ENCODE data around the gene STK33.

Gene STK33

GRCh38 chr11:8365216-8365941 lies 228.6 kb downstream of the STK33 start:
- TF ChIP-seq CTCF (conservative IDR thresholded peaks at IDR 0.05; ENCODE audit: low read length): no peak
- H3K4me3 ChIP-seq (ENCODE audit: low read length): no peak overlapping the region
- DNase-seq (ENCODE audit: low read depth): no peak

- peak; percentile 8 for DNase-seq (ENCODE audit: low read depth)
- no peak for TF ChIP-seq CTCF (conservative IDR thresholded peaks at IDR 0.05; ENCODE audit: low read length)
- H3K4me3 ChIP-seq (ENCODE audit: low read length): no peak overlapping the region
These were observed 230.1 kb downstream of the STK33 start for GRCh38 chr11:8363921-8364320.

DNA sequence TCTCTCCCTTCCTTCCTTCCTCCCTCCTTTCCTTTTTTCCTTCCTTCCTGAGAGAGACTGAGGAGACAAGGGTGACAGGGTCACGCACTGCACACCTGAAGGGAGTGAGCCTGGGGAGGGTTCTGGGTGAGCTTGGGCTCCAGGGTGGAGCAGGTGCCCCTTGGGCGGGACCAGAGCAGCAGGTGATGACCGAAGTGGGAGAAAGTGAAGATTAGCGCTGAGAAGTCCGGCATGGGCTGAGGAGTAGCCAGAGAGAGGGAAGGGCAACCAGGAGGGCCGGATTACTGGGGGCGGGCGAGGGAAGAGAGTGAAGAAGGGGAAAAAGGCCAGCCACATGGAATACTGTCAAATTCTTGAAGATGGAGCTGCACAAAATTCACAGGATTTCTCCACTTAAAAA lies 231.1 kb downstream of the STK33 start:
- H3K4me3 ChIP-seq (ENCODE audit: low read length): no peak overlapping the region
- DNase-seq (ENCODE audit: low read depth): no peak
- no peak for TF ChIP-seq CTCF (conservative IDR thresholded peaks at IDR 0.05; ENCODE audit: low read length)

DNA sequence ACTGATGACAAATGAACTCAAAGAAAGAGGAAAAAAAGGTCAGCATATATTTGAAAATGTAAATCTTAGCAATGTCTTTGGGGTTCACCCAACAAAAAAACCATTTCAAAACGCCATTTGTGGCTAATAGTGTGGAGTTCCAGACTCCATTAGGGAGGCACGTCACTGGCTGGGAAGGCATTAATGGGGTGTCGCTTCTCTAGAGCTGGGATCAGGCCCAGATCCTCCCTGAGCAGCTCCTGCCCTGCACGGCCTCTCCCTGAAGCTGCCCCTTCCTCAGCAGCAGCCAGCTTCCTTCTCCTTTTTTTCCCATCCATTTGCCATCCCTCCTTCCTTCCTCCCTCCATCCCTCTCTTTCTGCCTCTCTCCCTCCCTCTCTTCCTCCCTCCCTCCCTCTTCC lies 231.5 kb downstream of the STK33 start:
- no peak overlapping the region for H3K4me3 ChIP-seq (ENCODE audit: low read length)
- no peak for TF ChIP-seq CTCF (conservative IDR thresholded peaks at IDR 0.05; ENCODE audit: low read length)
- no peak for DNase-seq (ENCODE audit: low read depth)

- H3K4me3 ChIP-seq (ENCODE audit: low read length): no peak overlapping the region
- no peak for TF ChIP-seq CTCF (conservative IDR thresholded peaks at IDR 0.05; ENCODE audit: low read length)
- DNase-seq (ENCODE audit: low read depth): no peak
These were observed 232.3 kb downstream of the STK33 start for GRCh38 chr11:8361664-8362210.

DNA sequence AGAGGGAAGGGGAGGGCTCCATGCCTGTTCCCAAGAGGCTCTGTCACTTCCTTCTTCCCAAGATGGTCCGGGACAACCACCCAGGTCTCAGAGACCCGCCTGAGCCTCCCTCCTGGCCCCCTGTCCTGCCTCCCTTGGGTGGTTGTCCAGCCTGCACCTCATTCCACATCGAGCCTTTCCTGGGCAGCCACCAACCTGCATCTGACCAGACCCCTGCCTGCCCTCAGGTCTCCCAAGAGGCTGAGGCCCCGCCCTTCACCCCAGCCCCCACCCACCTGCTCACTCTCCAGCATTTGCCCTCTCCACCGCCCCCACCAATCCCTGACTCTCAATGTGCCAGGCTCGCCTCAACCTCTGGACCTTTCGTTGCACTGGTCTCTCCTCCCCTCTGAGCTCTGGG lies 232.8 kb downstream of the STK33 start:
- no peak for TF ChIP-seq CTCF (conservative IDR thresholded peaks at IDR 0.05; ENCODE audit: low read length)
- no peak overlapping the region for H3K4me3 ChIP-seq (ENCODE audit: low read length)
- DNase-seq (ENCODE audit: low read depth): no peak

Data from AG10803 (cell line).